A549 (cell line): Measurements from ENCODE around the gene MRPL20. TPM values are rescaled to one million over a fixed set of nuclear protein-coding genes. Genes with fewer than 3 reads are reported as not detected.

ENCODE experiments used
- ATAC-seq, 2 experiments: fragments of 200-7000 bp in 1 of 2; fragments of >200 bp in 1 of 2; cut with Nextera tagmentation in 1 of 2; cut with Tn5 transposase in 1 of 2; 3 replicates each; pipeline versions ENCODE4 v1.8.0 to v1.9.1; 2018 to 2020; ENCODE audit warnings: mild to moderate bottlenecking in 1 of 2, moderate library complexity in 1 of 2
- CTCF ChIA-PET: fragments of 300-600 bp; sonication (Branson Sonifier 250); formaldehyde crosslinking; extraction: SDS; loops from one replicate; lab custom pipeline; 2021; ENCODE audit warnings: antibody characterized with exemption, inconsistent platforms; lab: Yijun Ruan, JAX
- POLR2A ChIA-PET: fragments of 350-600 bp; formaldehyde crosslinking; extraction: SDS; loops from one replicate; lab custom pipeline; 2021; ENCODE audit warnings: antibody characterized with exemption, inconsistent platforms; lab: Yijun Ruan, JAX
- DNase-seq, 2 experiments: peaks; one replicate each; pipeline versions ENCODE4 v3.0.0 to v3.0.0-alpha.2; 2011 to 2016; ENCODE audit warnings: low read depth in 1 of 2, low spot score in 1 of 2
- FAIRE-seq: peaks from 2 replicates; lab custom pipeline; 2011; peaks lifted over from hg19 to GRCh38; lab: Jason Lieb, UNC
- H3K27ac ChIP-seq, 2 experiments: fragments of >200 bp; sonication (Bioruptor Twin); formaldehyde crosslinking; 3 replicates each; pipeline ENCODE4 v1.5.1; 2016 to 2017
- H3K4me1 ChIP-seq: fragments of >200 bp; sonication (Bioruptor Twin); formaldehyde crosslinking; 3 replicates; pipeline ENCODE4 v1.6.1; 2016
- H3K4me2 ChIP-seq: fragments of >200 bp; sonication (Bioruptor Twin); formaldehyde crosslinking; 3 replicates; pipeline ENCODE4 v1.6.1; 2016
- H3K4me3 ChIP-seq: fragments of >200 bp; sonication (Bioruptor Twin); formaldehyde crosslinking; 3 replicates; pipeline ENCODE4 v1.5.1; 2016
- H3K9me3 ChIP-seq: fragments of >200 bp; sonication (Bioruptor Twin); formaldehyde crosslinking; 3 replicates; pipeline ENCODE4 v1.6.1; 2016
- BCL3 ChIP-seq: fragments of >200 bp; sonication (Bioruptor Twin); formaldehyde crosslinking; IDR thresholded peaks from 3 replicates; pipeline ENCODE4 v1.6.1; 2016
- CTCF ChIP-seq: fragments of >200 bp; sonication (Bioruptor Twin); formaldehyde crosslinking; IDR thresholded peaks from 3 replicates; pipeline ENCODE4 v1.5.1; 2016
- ELK1 ChIP-seq: fragments of 150-350 bp; IDR thresholded peaks from 2 replicates; pipeline ENCODE4 v1.6.1; 2014; ENCODE audit warnings: low read depth, mild to moderate bottlenecking, low read length
- FOSL2 ChIP-seq, 2 experiments: fragments of 450-650 bp in 1 of 2; fragments of >200 bp in 1 of 2; sonication (Bioruptor Twin) in 1 of 2; formaldehyde crosslinking; IDR thresholded peaks; 2 replicates each; pipeline versions ENCODE4 v1.5.0 to v1.6.1; 2016 to 2020; ENCODE audit warnings: mild to moderate bottlenecking in 1 of 2, moderate library complexity in 1 of 2
- FOXS1 ChIP-seq: fragments of 250-450 bp; sonication (Bioruptor Pico); IDR thresholded peaks from 2 replicates; pipeline ENCODE4 v1.5.0; 2020; ENCODE audit warnings: mild to moderate bottlenecking, moderate library complexity
- HEYL ChIP-seq: fragments of 250-450 bp; sonication (Bioruptor Pico); IDR thresholded peaks from 2 replicates; pipeline ENCODE4 v1.8.0; 2021; ENCODE audit warnings: mild to moderate bottlenecking, moderate library complexity
- HOXA7 ChIP-seq: fragments of 250-450 bp; sonication (Bioruptor Pico); IDR thresholded peaks from 2 replicates; pipeline ENCODE4 v1.5.0; 2020; ENCODE audit warnings: mild to moderate bottlenecking, moderate library complexity
- MAFK ChIP-seq: fragments of 450-650 bp; IDR thresholded peaks from 2 replicates; pipeline ENCODE4 v1.6.1; 2014; ENCODE audit not compliant: partially characterized antibody
- MAX ChIP-seq: IDR thresholded peaks from 2 replicates; pipeline ENCODE4 v1.6.1; 2012
- NFE2L2 ChIP-seq: fragments of 150-350 bp; conservative IDR thresholded peaks from 2 replicates; pipeline ENCODE4 v1.6.1; 2014; ENCODE audit warnings: low read length
- PHF8 ChIP-seq: fragments of 200-600 bp; sonication (generic); IDR thresholded peaks from 2 replicates; pipeline ENCODE4 v1.6.1; 2016; ENCODE audit warnings: low read depth, mild to moderate bottlenecking, antibody characterized with exemption, moderate library complexity, borderline replicate concordance
- POLR2A ChIP-seq: IDR thresholded peaks from 2 replicates; pipeline ENCODE4 v1.6.1; 2012; ENCODE audit warnings: mild to moderate bottlenecking, low read length
- RARB ChIP-seq: fragments of 250-450 bp; sonication (Bioruptor Pico); IDR thresholded peaks from 2 replicates; pipeline ENCODE4 v1.8.0; 2021; ENCODE audit warnings: mild to moderate bottlenecking, moderate library complexity
- RFX5 ChIP-seq: fragments of 450-650 bp; IDR thresholded peaks from 2 replicates; pipeline ENCODE4 v1.7.1; 2014; ENCODE audit warnings: antibody characterized with exemption, mild to moderate bottlenecking, moderate library complexity
- ZC3H11A ChIP-seq: fragments of 450-650 bp; IDR thresholded peaks from 2 replicates; pipeline ENCODE4 v1.6.1; 2014; ENCODE audit warnings: antibody characterized with exemption, mild to moderate bottlenecking
- ZFP36 ChIP-seq: fragments of 450-650 bp; IDR thresholded peaks from 2 replicates; pipeline ENCODE4 v1.6.1; 2014; ENCODE audit warnings: borderline replicate concordance; ENCODE audit not compliant: partially characterized antibody
- ZNF302 ChIP-seq: fragments of 250-450 bp; sonication (Bioruptor Pico); IDR thresholded peaks from 2 replicates; pipeline ENCODE4 v1.9.0; 2021; ENCODE audit warnings: inconsistent platforms, mild to moderate bottlenecking, moderate library complexity
- ZSCAN20 ChIP-seq: fragments of 250-450 bp; sonication (Bioruptor Pico); IDR thresholded peaks from 2 replicates; pipeline ENCODE4 v1.8.0; 2022; ENCODE audit warnings: mild to moderate bottlenecking, moderate library complexity
- WGBS: methylation state at CpG from one replicate; pipeline ENCODE4 v1.1.6; 2017; ENCODE audit errors: missing lambda C conversion rate; 5-methylcytosine and 5-hydroxymethylcytosine counted together
- polyA plus RNA-seq, 4 experiments: library from polyadenylated mRNA; depleted of rRNA in 3 of 4; stranded (reverse); fragments of >200 nt; fragmentation: RNase III in 1 of 4; extraction: RNeasy Plus Mini Kit Qiagen cat#74134 plus additional on column Dnase treatment in 1 of 4; gene quantifications; 2 replicates in 3 of 4; 3 replicates in 1 of 4; pipeline ENCODE4 v1.2.3, GENCODE V29; 2011 to 2017
- TF ChIP-seq, protein P1 (sequence below): fragments of >200 bp; sonication (Bioruptor Twin); formaldehyde crosslinking; IDR thresholded peaks from 2 replicates; pipeline ENCODE4 v1.6.1; 2016
- TF ChIP-seq, protein P2 (sequence below): fragments of 250-450 bp; sonication (Bioruptor Pico); IDR thresholded peaks from 2 replicates; pipeline ENCODE4 v1.5.0; 2020; ENCODE audit warnings: low read depth, mild to moderate bottlenecking, moderate library complexity

MRPL20 gene
- polyA plus RNA-seq, 2 of the 4 experiments (the other 2 are of a cell fraction), result 158 to 163 TPM

DNA sequence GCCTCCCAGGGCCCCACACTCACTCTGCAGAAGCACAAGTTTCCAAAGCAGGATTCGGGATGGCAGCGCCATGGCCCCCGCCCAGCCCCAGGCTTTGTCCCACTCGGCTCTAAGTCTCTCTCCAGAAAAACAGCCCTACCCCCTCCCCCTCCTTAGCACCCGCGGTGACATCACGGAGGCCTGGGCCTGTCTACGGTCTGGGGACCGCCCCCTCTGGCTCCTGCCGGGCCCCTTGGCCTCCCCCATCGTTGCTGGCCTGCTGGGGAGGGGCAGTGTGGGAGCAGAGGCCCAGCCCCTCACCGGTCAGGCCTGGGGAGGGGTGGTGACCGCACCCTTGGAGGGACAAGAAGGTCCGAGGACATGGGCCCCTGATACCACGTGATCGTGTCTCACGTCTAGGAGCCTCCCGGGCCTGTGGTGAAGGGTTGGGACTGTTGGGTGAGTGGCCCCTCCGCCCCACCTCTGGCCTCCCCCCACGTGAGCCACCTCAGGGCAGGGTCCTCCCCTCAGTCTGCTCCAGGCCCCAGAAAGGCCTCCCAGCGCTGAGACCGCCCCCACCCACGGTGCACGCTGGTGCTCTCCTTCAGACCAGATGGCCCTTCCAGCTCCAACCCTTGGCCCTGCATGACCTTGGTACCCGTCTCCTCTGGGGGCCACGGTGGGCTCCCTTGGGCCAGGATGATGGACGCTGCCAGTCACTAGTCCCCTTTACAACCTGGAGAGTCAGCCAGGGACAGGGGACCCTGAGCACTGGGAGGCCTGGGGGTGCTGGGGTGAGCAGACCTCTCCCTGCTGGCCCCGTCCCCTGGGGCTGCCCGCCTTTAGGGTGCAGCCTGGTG is 48.4 kb downstream of the MRPL20 start, which contains the start of gene MXRA8:
TSS of gene MXRA8 (minus strand) at position 123 of the 839 bp plus-strand sequence. CDS start at position 72, 51 bp downstream.
- Histone ChIP-seq H3K27ac (peak within 1 kb of the TSS in 1 of 2 experiments; percentile 30; a peak in 1 of 6 replicates), H3K4me2 (no peak within 1 kb of the TSS), H3K4me1 (peaks cover 31% of the 10 kb centered on the region), H3K4me3 (no peak within 1 kb of the TSS), H3K9me3 (no peaks in the 10 kb centered on the region)
- DNase-seq (no peak), FAIRE-seq (no peak), ATAC-seq (no peak)
- 80% methylated on average over 4 of the region's 29 CpGs for WGBS
- CTCF ChIA-PET, result interaction anchor here (1.2 to 2.4 kb wide), 2 partner anchors 13 kb away, joined by 6 to 17 read pairs; no protein-coding TSS in a partner anchor
- POLR2A ChIA-PET, result interaction anchor here (0.5 kb wide), 1 partner anchor 12 kb away, joined by 3 read pairs; no protein-coding TSS in a partner anchor
- TF ChIP-seq FOXS1 (CRISPR knock-in tag) (no peak), ZSCAN20 (no peak), CTCF (no peak), ZC3H11A (no peak), FOSL2 (IDR thresholded peaks at IDR 0.05) (no peak), FOSL2 (CRISPR knock-in tag; IDR thresholded peaks at IDR 0.05) (no peak), BCL3 (no peak), ZFP36 (no peak), MAX (no peak), HEYL (CRISPR knock-in tag) (no peak), RFX5 (no peak), POLR2A (no peak), NFE2L2 (no peak), HOXA7 (no peak), PHF8 (no peak), ELK1 (no peak), MAFK (no peak), ZNF302 (CRISPR knock-in tag) (no peak), RARB (CRISPR knock-in tag) (no peak)
- TF ChIP-seq, protein P1, sequence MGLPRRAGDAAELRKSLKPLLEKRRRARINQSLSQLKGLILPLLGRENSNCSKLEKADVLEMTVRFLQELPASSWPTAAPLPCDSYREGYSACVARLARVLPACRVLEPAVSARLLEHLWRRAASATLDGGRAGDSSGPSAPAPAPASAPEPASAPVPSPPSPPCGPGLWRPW, result no peak
- TF ChIP-seq, protein P2, sequence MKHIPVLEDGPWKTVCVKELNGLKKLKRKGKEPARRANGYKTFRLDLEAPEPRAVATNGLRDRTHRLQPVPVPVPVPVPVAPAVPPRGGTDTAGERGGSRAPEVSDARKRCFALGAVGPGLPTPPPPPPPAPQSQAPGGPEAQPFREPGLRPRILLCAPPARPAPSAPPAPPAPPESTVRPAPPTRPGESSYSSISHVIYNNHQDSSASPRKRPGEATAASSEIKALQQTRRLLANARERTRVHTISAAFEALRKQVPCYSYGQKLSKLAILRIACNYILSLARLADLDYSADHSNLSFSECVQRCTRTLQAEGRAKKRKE, result no peak
